K562 (cell line): ENCODE data around the gene TDRD12.

ENCODE experiments used
- CHD2 ChIP-seq: IDR thresholded peaks from 2 replicates; pipeline ENCODE4 v1.6.1; 2011; ENCODE audit warnings: low read depth, low read length
- CTCF ChIP-seq, 3 experiments: IDR thresholded peaks in 2 of 3; conservative IDR thresholded peaks in 1 of 3; 2 replicates each; pipeline ENCODE4 v1.5.1; 2011 to 2012; ENCODE audit warnings: low read length in 3 of 3, mild to moderate bottlenecking in 3 of 3, control low read depth in 2 of 3, improper control_type of control experiment in 1 of 3, inconsistent platforms in 1 of 3, low read depth in 1 of 3, mixed read lengths in 1 of 3, moderate library complexity in 1 of 3; ENCODE audit not compliant: insufficient read depth in 2 of 3
- HMBOX1 ChIP-seq: sonication (generic); IDR thresholded peaks from 2 replicates; pipeline ENCODE4 v1.6.1; 2016
- JUNB ChIP-seq: fragments of 450-650 bp; formaldehyde crosslinking; conservative IDR thresholded peaks from 2 replicates; pipeline ENCODE4 v1.4.0; 2020; ENCODE audit warnings: mild to moderate bottlenecking
- MTA2 ChIP-seq: fragments of 450-650 bp; IDR thresholded peaks from 2 replicates; pipeline ENCODE4 v1.6.1; 2016; ENCODE audit warnings: low read depth
- NFE2L1 ChIP-seq: fragments of 450-650 bp; IDR thresholded peaks from 2 replicates; pipeline ENCODE4 v1.6.1; 2016; ENCODE audit warnings: missing genetic modification characterization, low read depth, mild to moderate bottlenecking, missing compliant biosample characterization, moderate library complexity, borderline replicate concordance
- RUNX1 ChIP-seq: sonication (generic); IDR thresholded peaks from 2 replicates; pipeline ENCODE4 v1.6.1; 2016; ENCODE audit warnings: antibody characterized with exemption, low read depth
- XRCC3 ChIP-seq: fragments of 450-650 bp; IDR thresholded peaks from 2 replicates; pipeline ENCODE4 v1.6.1; 2017; ENCODE audit warnings: mild to moderate bottlenecking, moderate library complexity
- ZEB2 ChIP-seq: fragments of 450-650 bp; IDR thresholded peaks from 2 replicates; pipeline ENCODE4 v1.6.1; 2016
- TF ChIP-seq, protein P1 (sequence below): sonication (generic); formaldehyde crosslinking; IDR thresholded peaks from 2 replicates; pipeline ENCODE4 v1.8.0; 2022; ENCODE audit warnings: missing genetic modification reagents, mild to moderate bottlenecking, borderline replicate concordance

DNA sequence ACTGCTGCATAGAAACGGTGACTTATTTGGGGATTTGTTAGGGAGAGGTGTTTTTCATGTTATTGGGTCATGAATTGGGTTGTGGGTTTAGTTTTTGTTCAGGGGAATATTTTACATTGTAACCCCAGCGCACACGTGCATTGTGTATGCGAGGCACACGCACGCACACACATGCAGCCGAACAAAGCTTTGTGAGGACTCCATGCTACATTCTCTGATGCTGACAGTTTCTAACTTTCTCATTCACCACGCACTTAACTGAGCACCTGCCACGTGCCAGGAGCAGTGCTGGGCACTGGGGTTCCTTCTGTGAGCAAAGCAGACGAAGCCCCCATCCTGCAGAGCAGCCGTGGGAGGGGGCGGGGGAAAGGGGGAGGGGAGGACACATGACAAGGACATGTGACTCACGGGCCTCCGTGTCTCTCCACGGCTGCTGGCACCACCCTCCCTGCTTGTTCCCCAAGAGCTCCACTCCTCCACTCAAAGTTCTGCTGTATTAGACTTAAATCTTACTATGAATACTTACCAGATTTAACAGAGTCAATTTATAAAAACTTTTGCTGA, 94.4 kb downstream of the TDRD12 start:
- no peak for TF ChIP-seq NFE2L1 (tag)
- TF ChIP-seq RUNX1: no peak
- no peak for TF ChIP-seq JUNB (CRISPR knock-in tag)
- TF ChIP-seq XRCC3: no peak
- no peak for TF ChIP-seq CHD2
- TF ChIP-seq HMBOX1: no peak
- TF ChIP-seq, protein P1, sequence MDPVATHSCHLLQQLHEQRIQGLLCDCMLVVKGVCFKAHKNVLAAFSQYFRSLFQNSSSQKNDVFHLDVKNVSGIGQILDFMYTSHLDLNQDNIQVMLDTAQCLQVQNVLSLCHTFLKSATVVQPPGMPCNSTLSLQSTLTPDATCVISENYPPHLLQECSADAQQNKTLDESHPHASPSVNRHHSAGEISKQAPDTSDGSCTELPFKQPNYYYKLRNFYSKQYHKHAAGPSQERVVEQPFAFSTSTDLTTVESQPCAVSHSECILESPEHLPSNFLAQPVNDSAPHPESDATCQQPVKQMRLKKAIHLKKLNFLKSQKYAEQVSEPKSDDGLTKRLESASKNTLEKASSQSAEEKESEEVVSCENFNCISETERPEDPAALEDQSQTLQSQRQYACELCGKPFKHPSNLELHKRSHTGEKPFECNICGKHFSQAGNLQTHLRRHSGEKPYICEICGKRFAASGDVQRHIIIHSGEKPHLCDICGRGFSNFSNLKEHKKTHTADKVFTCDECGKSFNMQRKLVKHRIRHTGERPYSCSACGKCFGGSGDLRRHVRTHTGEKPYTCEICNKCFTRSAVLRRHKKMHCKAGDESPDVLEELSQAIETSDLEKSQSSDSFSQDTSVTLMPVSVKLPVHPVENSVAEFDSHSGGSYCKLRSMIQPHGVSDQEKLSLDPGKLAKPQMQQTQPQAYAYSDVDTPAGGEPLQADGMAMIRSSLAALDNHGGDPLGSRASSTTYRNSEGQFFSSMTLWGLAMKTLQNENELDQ (CRISPR knock-in tag): no peak
- TF ChIP-seq CTCF (IDR thresholded peaks at IDR 0.05 in 2 of 3, conservative IDR thresholded peaks at IDR 0.05 in 1 of 3; ENCODE audit: insufficient read depth in 2 of 3, low read depth in 1 of 3, low read length in 3 of 3): no peak
- no peak for TF ChIP-seq ZEB2
- TF ChIP-seq MTA2: no peak
